BLaER1 (cell line): Measurements from ENCODE around the gene ART4.

ENCODE experiments used
- H3K27ac ChIP-seq: shearing (Covaris generic); formaldehyde crosslinking; 2 replicates; pipeline ENCODE4 v1.8.1; 2022
- H3K27me3 ChIP-seq: shearing (Covaris generic); formaldehyde crosslinking; 2 replicates; pipeline ENCODE4 v1.8.1; 2022
- H3K36me3 ChIP-seq: shearing (Covaris generic); formaldehyde crosslinking; 2 replicates; pipeline ENCODE4 v1.8.1; 2022
- H3K4me1 ChIP-seq: shearing (Covaris generic); formaldehyde crosslinking; 2 replicates; pipeline ENCODE4 v1.8.1; 2022
- H3K4me2 ChIP-seq: shearing (Covaris generic); formaldehyde crosslinking; 2 replicates; pipeline ENCODE4 v1.8.1; 2022
- H3K4me3 ChIP-seq: shearing (Covaris generic); formaldehyde crosslinking; 2 replicates; pipeline ENCODE4 v1.8.1; 2022
- H3K9ac ChIP-seq: shearing (Covaris generic); formaldehyde crosslinking; 2 replicates; pipeline ENCODE4 v1.8.1; 2022
- H3K9me3 ChIP-seq: shearing (Covaris generic); formaldehyde crosslinking; 2 replicates; pipeline ENCODE4 v1.8.1; 2022
- H4K20me1 ChIP-seq: shearing (Covaris generic); formaldehyde crosslinking; 2 replicates; pipeline ENCODE4 v1.8.1; 2022
- Cebpa-rat ChIP-seq: shearing (Covaris generic); IDR thresholded peaks from 2 replicates; pipeline ENCODE4 v1.8.1; 2022

The ART4 gene

DNA sequence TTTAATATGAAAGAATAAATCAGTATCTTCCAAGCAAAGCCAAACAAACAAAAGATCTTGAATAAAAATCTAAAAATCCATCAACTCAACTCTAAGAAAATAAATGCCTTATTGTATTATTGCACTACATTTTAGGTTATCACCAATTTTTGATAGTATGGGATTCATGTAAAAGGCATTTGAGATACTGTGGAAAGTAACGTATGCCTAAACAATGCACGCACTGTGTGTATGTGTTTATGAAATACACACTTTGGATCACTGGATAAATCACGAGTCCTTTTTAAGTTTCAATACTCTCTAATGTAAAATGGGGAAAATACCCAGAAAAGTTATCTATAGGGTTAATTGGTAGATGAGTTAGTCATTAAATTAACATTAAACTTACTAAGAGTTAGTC is 57.8 kb downstream of the ART4 start:
- Histone ChIP-seq H3K27me3 (no peaks in the 10 kb centered on the region), H3K4me2 (no peak overlapping the region), H3K9ac (no peak overlapping the region), H4K20me1 (no peaks in the 10 kb centered on the region), H3K4me3 (no peak overlapping the region), H3K27ac (no peak overlapping the region), H3K4me1 (no peaks in the 10 kb centered on the region), H3K9me3 (no peaks in the 10 kb centered on the region), H3K36me3 (peaks cover 62% of the 10 kb centered on the region)
- TF ChIP-seq Cebpa-rat, result no peak

DNA sequence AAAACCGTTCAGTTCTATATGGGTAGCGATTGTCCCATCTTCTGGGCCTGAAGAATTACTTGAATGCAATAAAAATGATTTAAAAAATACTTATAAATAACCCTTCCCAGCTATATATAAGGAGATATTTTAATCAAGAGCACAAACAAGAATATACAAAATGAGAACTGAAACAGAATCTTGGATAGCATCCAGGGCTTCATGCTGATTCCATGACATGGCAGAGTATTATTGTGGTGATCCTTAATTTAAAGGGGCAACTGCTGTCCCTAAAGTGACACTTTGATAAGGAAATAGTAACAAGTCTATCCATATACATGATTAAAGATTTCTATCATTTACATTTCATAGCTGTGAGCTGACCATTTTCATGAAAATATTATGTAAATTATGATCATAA is 58.9 kb downstream of the ART4 start:
- Histone ChIP-seq H3K27me3 (no peaks in the 10 kb centered on the region), H3K27ac (no peak overlapping the region), H3K4me3 (no peak overlapping the region), H3K9ac (no peak overlapping the region), H3K4me2 (no peak overlapping the region), H3K4me1 (no peaks in the 10 kb centered on the region), H3K36me3 (peaks cover 52% of the 10 kb centered on the region), H3K9me3 (no peaks in the 10 kb centered on the region), H4K20me1 (no peaks in the 10 kb centered on the region)
- no peak for TF ChIP-seq Cebpa-rat

DNA sequence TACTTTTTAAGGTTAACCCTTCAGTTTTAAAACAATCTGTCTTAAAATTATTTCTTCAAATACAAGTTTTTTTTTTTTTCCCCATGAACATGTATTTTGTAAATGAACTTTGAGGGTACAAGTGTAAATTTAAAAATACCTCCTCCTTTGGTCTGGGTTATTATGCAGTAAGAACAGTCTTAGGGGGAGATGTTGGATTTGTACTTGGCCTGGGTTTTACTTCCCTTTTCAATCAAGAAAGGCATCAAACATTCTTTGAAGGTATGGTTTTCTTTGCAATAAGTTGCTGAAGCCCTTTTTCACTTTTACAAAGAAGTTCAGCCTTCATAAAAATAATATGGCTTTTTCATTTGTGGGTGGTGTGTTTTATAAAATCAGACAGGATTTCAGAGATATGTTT is 60.6 kb downstream of the ART4 start:
- Histone ChIP-seq H3K4me1 (no peaks in the 10 kb centered on the region), H3K4me3 (no peak overlapping the region), H3K4me2 (no peak overlapping the region), H3K27me3 (no peaks in the 10 kb centered on the region), H3K9me3 (no peaks in the 10 kb centered on the region), H3K9ac (no peak overlapping the region), H3K36me3 (peaks cover 34% of the 10 kb centered on the region), H4K20me1 (no peaks in the 10 kb centered on the region), H3K27ac (no peak overlapping the region)
- TF ChIP-seq Cebpa-rat, result no peak

DNA sequence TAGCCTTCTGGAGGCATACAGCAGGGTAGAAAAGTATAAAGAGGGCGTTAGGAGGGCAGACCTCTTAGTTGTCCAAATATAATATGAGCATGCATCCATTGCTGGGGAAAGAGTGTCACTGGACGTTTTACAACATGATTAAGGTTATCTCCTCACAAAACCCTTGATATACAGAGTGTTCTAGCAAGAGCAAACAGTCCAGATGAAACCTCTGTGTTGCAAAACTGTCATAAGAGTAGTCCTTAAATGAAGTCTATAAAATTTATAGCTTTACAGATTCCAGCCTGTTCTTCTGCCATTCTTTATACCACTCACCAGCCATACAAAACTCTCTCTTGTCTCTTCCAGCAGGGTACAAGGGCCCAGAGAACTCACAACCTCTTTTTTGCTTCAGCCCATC is 61.8 kb downstream of the ART4 start:
- no peaks in the 10 kb centered on the region for H3K9me3 ChIP-seq
- peaks cover 22% of the 10 kb centered on the region for H3K36me3 ChIP-seq
- no peak overlapping the region for H3K4me2 ChIP-seq
- no peak overlapping the region for H3K9ac ChIP-seq
- no peaks in the 10 kb centered on the region for H4K20me1 ChIP-seq
- H3K27me3 ChIP-seq, result no peaks in the 10 kb centered on the region; the same call in 1 of the 2 replicates
- no peak overlapping the region for H3K4me3 ChIP-seq
- no peak for TF ChIP-seq Cebpa-rat
- H3K27ac ChIP-seq, result no peak overlapping the region
- no peaks in the 10 kb centered on the region for H3K4me1 ChIP-seq

DNA sequence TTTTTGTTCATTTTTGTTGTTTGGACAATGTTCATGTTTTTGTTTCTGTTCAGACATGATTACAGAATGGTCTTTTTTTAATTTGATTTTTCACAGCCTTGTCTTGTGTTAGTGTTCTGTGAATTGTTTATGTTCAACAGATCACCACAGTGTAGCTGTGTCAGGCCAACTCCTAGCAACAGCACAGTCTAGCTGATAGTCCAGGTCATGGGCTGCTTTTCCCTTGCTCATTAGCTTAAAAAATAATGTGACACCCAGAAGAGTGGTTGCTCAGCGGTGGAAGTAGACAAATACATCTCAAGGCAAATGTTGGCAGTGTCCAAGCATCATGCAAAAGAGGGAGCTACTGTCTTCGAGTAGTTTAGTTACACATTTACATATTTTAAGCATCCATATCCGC is 62.5 kb downstream of the ART4 start:
- peaks cover 6% of the 10 kb centered on the region for H3K27me3 ChIP-seq
- no peak overlapping the region for H3K9ac ChIP-seq
- H3K36me3 ChIP-seq, result peaks cover 20% of the 10 kb centered on the region; the same call in 1 of the 2 replicates
- H4K20me1 ChIP-seq, result 0 out of 2 replicates have a peak, but pooled peaks cover 4% of the 10 kb centered on the region
- H3K4me2 ChIP-seq, result no peak overlapping the region
- H3K4me3 ChIP-seq, result no peak overlapping the region
- H3K4me1 ChIP-seq, result no peaks in the 10 kb centered on the region
- TF ChIP-seq Cebpa-rat, result no peak
- H3K27ac ChIP-seq, result no peak overlapping the region
- H3K9me3 ChIP-seq, result no peaks in the 10 kb centered on the region

- peaks cover 16% of the 10 kb centered on the region for H3K27me3 ChIP-seq
- H3K9ac ChIP-seq, result no peak overlapping the region
These were observed 63.5 kb downstream of the ART4 start for GRCh38 chr12:14779834-14780233.

DNA sequence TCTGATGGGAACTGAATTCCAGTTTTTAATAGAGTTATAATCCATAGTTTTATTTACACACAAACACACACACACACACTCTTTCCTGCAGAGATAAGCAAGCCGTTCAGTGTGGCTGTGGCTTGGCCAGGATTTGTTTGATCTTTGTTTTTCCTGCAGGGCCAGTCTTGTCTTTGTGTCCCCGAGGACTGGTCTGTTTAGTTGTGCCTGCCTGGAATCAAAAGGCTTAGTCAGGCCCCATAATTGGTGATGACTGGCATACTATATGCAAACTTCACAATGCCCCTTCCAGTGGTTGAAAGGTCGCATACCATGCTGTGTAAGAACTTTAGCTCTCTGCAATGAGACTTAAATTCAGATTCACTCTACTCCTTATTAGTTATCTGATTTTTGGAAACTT is 66.1 kb downstream of the ART4 start:
- Histone ChIP-seq H4K20me1 (0 out of 2 replicates have a peak, but pooled peaks cover 6% of the 10 kb centered on the region), H3K4me3 (no peak overlapping the region), H3K27ac (no peak overlapping the region), H3K4me1 (peaks cover 19% of the 10 kb centered on the region), H3K9me3 (peaks cover 14% of the 10 kb centered on the region; the same call in 1 of the 2 replicates), H3K4me2 (no peak overlapping the region), H3K27me3 (peaks cover 37% of the 10 kb centered on the region), H3K36me3 (no peaks in the 10 kb centered on the region), H3K9ac (no peak overlapping the region)
- no peak for TF ChIP-seq Cebpa-rat

More at GRCh38 chr12:14779834-14780233, 63.5 kb downstream of the ART4 start:
- Histone ChIP-seq H3K4me1 (peaks cover 4% of the 10 kb centered on the region), H4K20me1 (0 out of 2 replicates have a peak, but pooled peaks cover 6% of the 10 kb centered on the region), H3K9me3 (no peaks in the 10 kb centered on the region), H3K4me3 (no peak overlapping the region), H3K27ac (no peak overlapping the region), H3K36me3 (peaks cover 11% of the 10 kb centered on the region; the same call in 1 of the 2 replicates), H3K4me2 (no peak overlapping the region)
- no peak for TF ChIP-seq Cebpa-rat

DNA sequence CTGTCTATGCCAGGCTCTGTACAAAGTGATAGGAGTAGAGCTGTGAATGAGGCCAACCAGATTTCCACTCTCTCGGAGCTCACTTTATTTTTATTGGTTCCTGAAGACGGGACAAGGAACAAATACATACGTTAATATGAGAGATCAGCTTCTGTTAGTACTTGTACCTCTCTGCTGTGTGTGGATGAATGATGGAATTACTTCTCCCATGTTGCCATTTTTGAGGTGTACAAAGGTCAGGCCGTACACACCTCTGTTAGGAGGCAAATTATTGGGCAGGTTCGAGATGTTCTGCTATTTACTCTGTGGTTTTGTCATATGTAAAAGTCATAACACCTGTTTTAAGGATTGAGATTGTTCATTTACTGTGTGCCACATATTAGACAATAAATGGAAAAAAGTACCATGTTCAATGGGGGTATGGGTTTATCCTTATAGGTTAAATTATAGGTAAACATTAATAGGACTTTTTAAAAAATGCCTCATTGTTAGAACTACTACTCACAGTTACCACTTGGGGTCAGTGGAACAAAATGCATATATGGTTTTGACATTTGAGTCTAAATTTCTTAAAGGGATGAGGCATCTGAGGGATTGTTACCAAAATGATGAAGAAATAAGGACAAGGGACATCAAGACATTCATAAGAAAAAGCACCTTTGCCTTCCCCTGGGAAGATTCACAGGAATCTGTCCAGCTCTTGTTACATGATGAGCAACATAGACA is 66.9 kb downstream of the ART4 start:
- no peak overlapping the region for H3K9ac ChIP-seq
- no peak overlapping the region for H3K4me2 ChIP-seq
- no peaks in the 10 kb centered on the region for H3K36me3 ChIP-seq
- H3K27ac ChIP-seq, result no peak overlapping the region
- peaks cover 25% of the 10 kb centered on the region for H3K4me1 ChIP-seq
- peaks cover 14% of the 10 kb centered on the region; the same call in 1 of the 2 replicates for H3K9me3 ChIP-seq
- no peak for TF ChIP-seq Cebpa-rat
- H4K20me1 ChIP-seq, result 0 out of 2 replicates have a peak, but pooled peaks cover 6% of the 10 kb centered on the region
- no peak overlapping the region for H3K4me3 ChIP-seq
- H3K27me3 ChIP-seq, result peaks cover 37% of the 10 kb centered on the region

DNA sequence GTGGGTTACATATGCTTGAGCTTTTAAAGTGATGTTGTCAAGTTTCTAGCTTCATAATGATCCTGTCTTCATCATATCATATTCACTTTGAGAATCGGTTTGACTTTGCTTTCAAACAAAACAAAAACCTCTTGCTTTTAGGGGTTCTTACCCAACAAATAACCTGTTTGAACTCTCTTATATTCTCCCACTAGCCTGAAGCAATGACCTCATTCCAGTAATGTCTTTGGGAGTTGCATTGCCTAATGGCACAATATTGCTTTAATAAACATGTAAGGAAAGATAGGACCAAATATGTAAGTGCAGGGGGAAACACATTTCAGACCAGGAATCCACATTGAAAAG is 67.7 kb downstream of the ART4 start:
- peak overlapping the region; percentile 90; the same call in 1 of the 2 replicates for H3K4me2 ChIP-seq
- no peaks in the 10 kb centered on the region for H3K36me3 ChIP-seq
- no peak for TF ChIP-seq Cebpa-rat
- H3K27ac ChIP-seq, result no peak overlapping the region
- 0 out of 2 replicates have a peak, but pooled peaks cover 6% of the 10 kb centered on the region for H4K20me1 ChIP-seq
- peaks cover 14% of the 10 kb centered on the region; the same call in 1 of the 2 replicates for H3K9me3 ChIP-seq
- no peak overlapping the region for H3K4me3 ChIP-seq
- no peak overlapping the region for H3K9ac ChIP-seq
- peaks cover 25% of the 10 kb centered on the region for H3K4me1 ChIP-seq
- H3K27me3 ChIP-seq, result peaks cover 37% of the 10 kb centered on the region
